ENCODE measurements around the gene MGAT4A. TPM values are rescaled to one million over a fixed set of nuclear protein-coding genes. Genes with fewer than 3 reads are reported as not detected.

MGAT4A gene
- total and polyA plus RNA-seq, 7 donors = 9.5 to 28.2 (median 21.6) TPM

GRCh38 chr2:98734162-98734561, 3.2 kb upstream of the MGAT4A start:
- Histone ChIP-seq H3K4me1 (peaks cover 0 to 19% (median 9%) of the 10 kb centered on the region in 4 donors), H3K27ac (peak overlapping the region in 1 of 4 donors; percentile 13), H3K27me3 (no peaks in the 10 kb centered on the region), H3K36me3 (no peaks in the 10 kb centered on the region), H3K9me3 (no peaks in the 10 kb centered on the region), H3K4me3 (no peak overlapping the region)
- 45 to 62% methylated on average over 3 of the region's 3 CpGs for WGBS, 2 donors
- TF ChIP-seq CTCF (IDR thresholded peaks at IDR 0.05) (no peak), POLR2A (IDR thresholded peaks at IDR 0.05) (no peak), POLR2AphosphoS5 (IDR thresholded peaks at IDR 0.05) (no peak), EP300 (IDR thresholded peaks at IDR 0.05) (no peak)
- intact Hi-C loops (cut with DNase I) = loop anchor here (5.0 kb wide), 2 partner anchors 82 to 603 kb away; partner anchors contain the start of genes EIF5B and TXNDC9
- no peak for DNase-seq

GRCh38 chr2:98732430-98733051, 1.6 kb upstream of the MGAT4A start:
- peaks cover 0 to 27% (median 20%) of the 10 kb centered on the region in 4 donors for H3K4me1 ChIP-seq
- no peaks in the 10 kb centered on the region for H3K9me3 ChIP-seq
- H3K4me3 ChIP-seq = peak overlapping the region in 1 of 4 donors; percentile 91
- H3K27ac ChIP-seq = peak overlapping the region in 1 of 4 donors; percentile 89
- intact Hi-C loops (cut with DNase I) = loop anchor here (5.0 kb wide), 2 partner anchors 80 to 605 kb away; partner anchors contain the start of genes EIF5B and TXNDC9
- no peak for DNase-seq
- H3K36me3 ChIP-seq = no peaks in the 10 kb centered on the region
- no peak for TF ChIP-seq POLR2AphosphoS5 (IDR thresholded peaks at IDR 0.05)
- no peak for TF ChIP-seq CTCF (IDR thresholded peaks at IDR 0.05)
- no peak for TF ChIP-seq EP300 (IDR thresholded peaks at IDR 0.05)
- no peak for TF ChIP-seq POLR2A (IDR thresholded peaks at IDR 0.05)
- H3K27me3 ChIP-seq = no peaks in the 10 kb centered on the region
- WGBS, 2 donors = 62 to 81% methylated on average over 8 of the region's 8 CpGs

- WGBS, 2 donors = 9 to 40% methylated on average over 6 of the region's 6 CpGs
- DNase-seq = no peak
- intact Hi-C loops (cut with DNase I) = loop anchor here (2.0 to 5.0 kb wide), 3 partner anchors 80 to 605 kb away; partner anchors contain the start of genes EIF5B and TXNDC9
- peak overlapping the region; percentile 55 to 94 (median 85) for H3K4me3 ChIP-seq
- H3K27ac ChIP-seq = peak overlapping the region; percentile 88 to 93 (median 90)
- no peaks in the 10 kb centered on the region for H3K27me3 ChIP-seq
- H3K4me1 ChIP-seq = peaks cover 0 to 33% (median 26%) of the 10 kb centered on the region in 4 donors
- no peak for TF ChIP-seq POLR2A (IDR thresholded peaks at IDR 0.05)
- TF ChIP-seq EP300 (IDR thresholded peaks at IDR 0.05) = no peak
- no peak for TF ChIP-seq CTCF (IDR thresholded peaks at IDR 0.05)
- no peak for TF ChIP-seq POLR2AphosphoS5 (IDR thresholded peaks at IDR 0.05)
- H3K9me3 ChIP-seq = no peaks in the 10 kb centered on the region
- no peaks in the 10 kb centered on the region for H3K36me3 ChIP-seq
Observed at GRCh38 chr2:98731894-98732349, 990 bp upstream of the MGAT4A start.

GRCh38 chr2:98730707-98731040, 258 bp downstream of the MGAT4A start:
- H3K36me3 ChIP-seq = no peaks in the 10 kb centered on the region
- DNase-seq = peak; percentile 81
- intact Hi-C loops (cut with DNase I) = loop anchor here (2.0 to 5.0 kb wide), 3 partner anchors 78 to 607 kb away; partner anchors contain the start of genes EIF5B and TXNDC9
- TF ChIP-seq EP300 (IDR thresholded peaks at IDR 0.05) (no peak), POLR2A (IDR thresholded peaks at IDR 0.05) (no peak), POLR2AphosphoS5 (IDR thresholded peaks at IDR 0.05) (no peak), CTCF (IDR thresholded peaks at IDR 0.05) (no peak)
- H3K4me1 ChIP-seq = peaks cover 0 to 40% (median 34%) of the 10 kb centered on the region in 4 donors
- no peaks in the 10 kb centered on the region for H3K27me3 ChIP-seq
- WGBS, 2 donors = 1% methylated on average over 56 of the region's 56 CpGs
- H3K4me3 ChIP-seq = peak overlapping the region; percentile 64 to 94 (median 84)
- H3K9me3 ChIP-seq = no peaks in the 10 kb centered on the region
- peak overlapping the region; percentile 83 to 87 (median 84) for H3K27ac ChIP-seq

Data from sigmoid colon (tissue), 7 donors.